CD4-positive, alpha-beta T cell treated with Interleukin-12 subunit alpha and Interleukin-12 subunit beta, for 1 hour (primary cell): ENCODE results near the gene OR2F2.

Source experiments
- DNase-seq: peaks from one replicate; pipeline ENCODE4 v3.0.0-alpha.2; 2020

The OR2F2 gene

DNA sequence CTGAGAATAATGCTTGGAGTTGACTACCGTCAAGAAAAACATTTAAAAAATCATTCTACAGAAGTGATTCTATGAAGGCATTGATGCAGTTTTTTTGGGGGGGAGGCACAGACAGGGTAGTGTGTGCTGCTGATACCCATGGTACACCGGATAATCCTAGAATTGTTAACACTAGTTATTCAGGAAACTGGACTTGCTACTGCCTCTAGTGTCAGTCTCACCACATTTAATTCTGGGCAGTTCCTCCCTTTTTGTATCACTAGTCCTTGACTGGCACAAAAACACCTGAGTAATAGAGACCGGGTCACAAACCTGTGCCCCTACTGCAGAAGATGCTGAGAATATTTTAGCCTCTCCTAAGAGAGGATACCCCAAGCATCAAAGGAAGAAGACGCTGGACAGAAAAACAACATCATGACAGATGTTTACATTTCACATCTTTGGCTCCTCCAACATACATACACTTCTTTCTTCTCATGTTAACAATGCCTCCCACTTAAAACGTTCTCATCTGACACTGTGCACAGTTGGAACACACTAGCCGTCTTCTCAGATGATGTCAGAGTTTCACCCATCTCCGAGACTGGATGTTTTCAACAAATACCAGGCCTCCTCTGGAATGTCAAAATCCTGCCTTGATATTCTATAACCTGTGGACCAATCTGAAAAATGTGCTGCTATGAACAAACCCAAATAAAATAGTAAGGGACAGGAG lies 19.9 kb upstream of the OR2F2 start:
- no peak for DNase-seq

DNA sequence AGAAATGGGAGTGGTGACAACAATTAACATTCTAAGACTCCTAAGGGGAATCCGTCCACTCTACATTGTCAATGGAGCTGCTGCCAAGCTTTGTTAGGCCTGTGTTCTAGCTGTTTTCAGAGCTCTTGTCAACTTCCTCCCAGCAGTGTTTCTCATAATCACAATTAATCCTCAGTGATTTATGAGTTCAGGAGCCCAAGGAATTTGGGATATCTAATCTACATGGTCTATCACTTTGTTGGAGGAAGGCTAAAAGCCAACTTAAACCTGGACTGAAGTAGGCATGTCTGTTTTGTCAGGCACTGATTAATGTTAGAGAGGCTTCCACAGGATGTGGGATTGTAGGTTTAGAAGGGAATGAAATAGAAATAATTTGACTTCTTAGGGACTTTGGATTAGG lies 10.2 kb upstream of the OR2F2 start:
- DNase-seq, result no peak

DNA sequence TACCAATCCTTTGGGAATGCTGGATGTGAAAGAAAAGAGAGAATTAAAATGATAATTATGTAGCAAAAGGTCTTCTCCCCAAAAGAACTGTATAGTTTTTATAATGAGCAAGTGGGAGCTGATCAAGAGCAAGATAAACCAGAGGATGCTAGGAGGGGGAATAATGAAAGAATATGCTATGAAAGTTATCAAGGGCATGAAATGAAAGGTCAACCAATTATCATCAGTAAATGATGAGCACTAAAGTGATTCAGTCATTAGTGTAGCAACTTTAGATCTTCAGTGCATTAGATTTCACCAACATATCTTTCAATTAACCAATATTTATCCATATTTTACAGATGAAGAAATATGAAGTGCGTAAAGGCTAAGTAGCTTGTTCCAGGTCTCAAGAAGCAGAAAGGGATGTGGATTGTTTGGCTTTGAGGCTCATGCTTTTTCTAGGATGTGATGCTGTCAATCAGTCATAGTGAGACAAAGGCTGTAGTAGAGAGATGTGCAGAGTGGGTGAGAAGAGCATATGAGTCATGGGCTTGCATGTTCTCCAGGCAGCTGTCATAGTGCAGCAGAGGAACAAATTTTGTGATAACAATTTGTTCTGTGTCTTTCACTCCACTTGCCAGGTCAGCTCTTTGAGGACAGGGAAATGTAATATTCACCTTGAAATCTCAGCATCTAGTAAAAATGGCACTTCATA lies 5.7 kb upstream of the OR2F2 start:
- DNase-seq, result no peak

DNA sequence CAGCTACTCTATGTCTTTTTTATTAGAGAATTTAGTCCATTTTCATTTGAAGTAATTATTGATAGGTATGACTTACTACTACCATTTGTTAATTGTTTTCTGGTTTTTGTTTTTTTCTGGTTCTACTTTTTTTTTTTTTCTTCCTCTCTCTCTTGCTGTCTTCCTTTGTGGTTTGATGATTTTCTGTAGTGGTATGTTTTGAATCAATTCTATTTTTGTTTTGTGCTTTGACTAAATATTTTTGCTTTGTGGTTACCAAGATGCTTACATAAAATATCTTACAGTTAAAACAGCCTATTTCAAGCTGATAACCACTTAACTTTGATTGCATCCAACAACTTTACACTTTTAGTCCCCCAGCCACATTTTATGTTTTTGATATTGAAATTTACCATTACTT lies 3.3 kb upstream of the OR2F2 start:
- no peak for DNase-seq

DNA sequence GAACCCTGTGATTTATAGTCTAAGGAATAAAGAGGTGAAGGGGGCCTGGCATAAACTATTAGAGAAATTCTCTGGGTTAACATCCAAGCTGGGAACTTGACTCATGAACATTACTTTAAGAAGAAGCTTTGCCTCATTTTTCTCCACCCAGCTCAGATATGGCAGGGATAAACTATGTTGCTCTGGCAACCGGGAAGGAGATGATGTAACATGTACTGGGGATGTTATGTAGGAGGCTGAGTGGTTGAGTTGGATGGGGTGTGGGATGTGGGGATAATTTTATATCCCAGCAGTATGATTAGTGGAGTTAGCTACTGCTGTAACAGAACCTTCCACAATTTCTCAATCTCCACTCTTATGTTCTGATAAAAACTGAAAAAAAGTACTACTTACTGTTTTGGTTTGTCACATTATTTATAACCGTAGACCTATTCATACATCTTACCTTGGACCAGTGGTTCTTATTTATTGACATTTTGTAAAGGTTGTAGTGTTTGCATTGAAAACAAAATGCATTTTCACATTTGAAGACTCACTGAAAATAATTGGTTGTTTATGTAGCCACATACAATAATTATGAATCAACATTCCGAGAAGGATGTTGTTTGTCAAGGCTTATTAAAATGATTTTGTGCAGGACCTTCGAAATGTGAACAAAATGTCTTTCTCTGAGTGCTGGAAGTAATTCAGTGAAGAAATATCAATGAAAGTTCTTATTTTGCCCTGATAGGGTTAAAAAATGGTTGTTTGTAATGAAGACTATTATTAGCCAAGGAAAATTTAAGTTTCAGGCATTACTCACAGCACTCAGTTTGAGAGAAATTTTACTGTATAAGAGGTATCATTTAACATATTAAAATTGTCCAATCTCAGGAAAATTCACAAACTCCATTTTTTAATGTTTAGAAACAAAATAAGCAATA lies 1.3 kb downstream of the OR2F2 start:
- no peak for DNase-seq

DNA sequence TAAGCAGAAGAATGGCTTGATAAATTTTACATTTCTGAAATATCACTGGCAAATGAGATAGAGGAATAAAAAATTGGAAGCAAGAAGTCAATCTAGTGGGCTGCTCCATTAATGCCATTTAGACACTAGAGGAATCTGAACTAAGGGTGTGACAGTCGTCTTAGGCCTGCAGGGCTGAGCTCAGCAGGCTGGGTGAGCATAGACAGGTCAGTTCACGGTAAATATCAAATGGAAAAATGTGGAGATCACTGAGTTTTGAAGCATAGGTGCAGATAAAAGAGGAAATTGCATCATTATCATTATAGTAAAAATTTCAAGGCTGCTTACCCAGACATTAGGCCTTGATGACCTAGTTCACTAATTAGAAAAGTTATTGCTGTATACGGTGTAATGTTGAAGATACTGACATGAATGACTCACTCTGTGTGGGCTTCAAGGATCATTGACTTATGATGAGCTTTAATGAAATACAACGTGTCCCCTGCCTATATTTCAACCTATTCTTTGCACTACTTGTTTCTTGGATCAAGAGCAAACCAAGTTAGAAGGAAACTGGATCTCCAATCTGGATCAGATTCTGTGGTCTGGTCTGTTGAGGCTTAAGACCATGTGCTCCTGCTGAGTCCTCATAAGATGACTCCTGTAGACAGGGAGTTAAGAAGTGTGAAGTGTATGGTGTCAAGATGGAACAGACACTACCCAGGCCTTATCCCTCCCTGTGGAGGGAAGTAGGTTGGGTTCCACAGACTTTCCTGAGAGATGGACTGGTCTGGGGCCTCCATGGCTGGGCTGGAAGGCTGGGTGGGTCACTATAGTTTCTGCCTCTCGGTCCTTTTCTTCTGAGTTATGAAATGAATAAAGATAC lies 3.6 kb downstream of the OR2F2 start:
- DNase-seq, result no peak

DNA sequence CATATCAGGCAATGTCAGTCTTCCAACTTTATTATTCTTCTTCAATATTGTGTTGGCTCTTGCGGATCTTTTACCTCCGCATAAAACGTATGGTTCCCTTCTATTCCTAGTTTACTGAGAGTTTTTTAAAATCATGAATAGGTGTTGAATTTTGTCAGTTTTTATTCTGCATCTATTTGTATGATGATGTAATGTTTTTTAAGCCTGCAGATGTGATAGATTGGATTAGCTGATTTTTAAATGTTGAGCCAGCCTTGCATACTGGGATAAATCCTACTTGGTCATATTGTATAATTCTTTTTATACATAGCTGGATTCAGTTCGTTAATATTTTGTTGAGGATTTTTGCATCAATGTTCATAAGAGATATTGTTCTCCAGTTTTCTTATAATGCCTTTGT lies 10.4 kb downstream of the OR2F2 start:
- DNase-seq, result no peak

DNA sequence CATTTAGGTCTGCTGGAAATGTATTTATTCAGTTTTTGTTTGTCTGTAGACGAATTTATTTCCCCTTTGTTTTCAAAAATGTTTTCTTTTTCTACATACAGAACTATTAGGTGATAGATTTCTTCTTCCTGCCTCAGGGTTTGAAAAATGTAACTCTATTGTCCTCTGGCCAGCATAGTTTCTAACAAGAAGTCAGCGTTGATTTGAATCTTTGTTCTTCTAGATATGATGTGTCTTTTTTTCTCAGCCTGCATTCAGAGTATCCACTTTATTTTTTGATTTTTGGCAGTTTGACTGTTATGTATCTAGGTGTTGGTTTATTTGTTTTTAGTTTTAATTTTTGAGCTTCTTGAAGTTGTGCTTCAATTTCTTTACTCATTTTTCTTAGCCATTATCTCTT lies 12.1 kb downstream of the OR2F2 start:
- no peak for DNase-seq

DNA sequence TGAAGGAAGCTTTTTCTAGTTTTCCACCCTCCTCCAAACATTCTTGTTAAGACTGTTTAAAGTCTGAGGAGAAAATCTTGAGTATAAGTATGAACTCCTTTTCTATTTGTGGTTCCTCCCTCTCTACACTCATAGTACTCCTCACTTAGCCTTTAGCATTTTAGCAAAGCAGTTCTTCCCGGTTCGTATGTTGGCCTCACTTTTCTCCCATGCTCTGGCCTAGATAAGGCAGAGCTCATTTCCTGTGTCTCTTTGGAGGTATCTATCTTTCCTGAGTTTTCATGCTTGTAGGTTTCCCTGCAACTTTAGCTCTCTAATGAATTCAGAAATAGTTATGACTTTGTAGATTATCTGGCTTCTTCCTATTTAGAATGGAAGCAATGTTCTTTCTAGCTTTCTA lies 13.7 kb downstream of the OR2F2 start:
- no peak for DNase-seq

DNA sequence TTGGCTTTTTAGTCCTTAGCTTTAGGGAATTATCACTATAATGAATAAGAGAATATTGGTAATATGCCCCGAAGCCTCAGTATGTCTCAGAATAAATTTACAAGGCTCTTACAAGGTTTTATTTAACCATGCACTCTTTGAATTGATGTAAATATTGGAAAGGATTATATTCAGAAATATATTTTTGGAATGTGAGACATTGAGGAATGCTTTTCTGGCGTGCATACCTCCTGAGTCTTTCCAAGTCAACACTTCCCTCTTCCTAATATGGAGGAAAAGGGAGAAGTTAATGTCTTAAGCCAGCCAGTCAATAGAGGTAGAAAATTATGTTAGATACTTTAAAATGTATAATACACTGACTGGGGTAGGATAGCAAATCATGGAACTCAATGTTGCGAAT lies 18.4 kb downstream of the OR2F2 start:
- no peak for DNase-seq

DNA sequence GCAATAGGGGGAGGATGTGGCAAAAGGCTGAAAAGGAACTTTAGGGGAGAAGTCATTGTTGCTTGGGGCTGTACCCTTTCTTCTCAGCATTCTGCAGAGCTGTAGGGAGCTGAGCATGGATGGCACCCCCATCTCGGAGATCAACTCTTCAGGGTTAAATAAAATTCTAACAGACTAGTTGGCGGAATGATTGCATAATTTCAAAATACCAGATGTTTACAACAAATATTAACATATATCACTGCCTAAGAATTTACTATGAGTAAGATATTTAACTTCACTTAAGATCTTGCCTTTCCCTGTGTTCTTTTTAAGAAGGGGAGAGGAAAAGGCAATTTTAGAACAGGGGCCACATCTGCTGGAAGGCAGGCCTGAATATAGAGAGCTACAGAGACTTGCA lies 19.1 kb downstream of the OR2F2 start:
- no peak for DNase-seq

DNA sequence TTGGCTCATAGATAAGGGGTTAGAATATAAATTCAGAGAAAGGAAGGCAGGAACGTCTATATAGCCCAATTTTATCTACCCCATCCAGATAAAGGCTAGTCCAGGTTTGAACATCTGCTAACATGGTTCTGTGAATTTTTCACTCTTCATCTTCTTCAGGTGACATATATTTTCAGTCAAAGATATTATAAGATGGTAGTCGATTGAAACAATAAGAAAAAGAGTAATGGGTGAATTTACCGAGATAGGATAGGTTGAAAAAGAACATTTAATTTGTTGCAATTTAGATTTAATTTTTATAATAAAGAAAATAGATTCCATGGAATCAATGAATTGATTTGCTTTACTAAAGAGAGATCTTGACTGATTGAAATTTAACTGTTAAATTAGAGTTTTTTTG lies 19.5 kb downstream of the OR2F2 start, which contains the start of gene OR2F1:
TSS of gene OR2F1 (plus strand) at position 301 of the 400 bp plus-strand sequence. CDS start 5,127 bp downstream, outside the sequence.
- no peak for DNase-seq

DNA sequence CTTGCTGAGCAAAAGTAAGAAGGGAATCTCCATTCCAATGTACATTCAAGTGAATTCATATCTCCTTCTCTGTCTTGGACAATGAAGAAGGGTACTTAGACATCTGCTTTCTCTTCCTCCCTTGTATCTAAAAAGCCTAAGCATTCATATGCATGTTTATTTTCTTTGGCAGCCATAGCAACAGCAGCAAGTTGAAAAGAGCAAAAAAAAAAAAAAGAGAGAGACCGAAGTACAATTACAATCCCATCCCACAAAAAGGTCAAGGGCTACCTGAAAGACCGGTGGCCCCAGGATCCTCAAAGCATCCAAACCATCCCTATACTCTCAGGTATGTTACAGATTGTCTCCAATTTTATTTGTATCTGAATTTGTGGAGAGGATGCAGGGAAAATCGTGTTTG lies 23.7 kb downstream of the OR2F2 start:
- DNase-seq, result no peak

DNA sequence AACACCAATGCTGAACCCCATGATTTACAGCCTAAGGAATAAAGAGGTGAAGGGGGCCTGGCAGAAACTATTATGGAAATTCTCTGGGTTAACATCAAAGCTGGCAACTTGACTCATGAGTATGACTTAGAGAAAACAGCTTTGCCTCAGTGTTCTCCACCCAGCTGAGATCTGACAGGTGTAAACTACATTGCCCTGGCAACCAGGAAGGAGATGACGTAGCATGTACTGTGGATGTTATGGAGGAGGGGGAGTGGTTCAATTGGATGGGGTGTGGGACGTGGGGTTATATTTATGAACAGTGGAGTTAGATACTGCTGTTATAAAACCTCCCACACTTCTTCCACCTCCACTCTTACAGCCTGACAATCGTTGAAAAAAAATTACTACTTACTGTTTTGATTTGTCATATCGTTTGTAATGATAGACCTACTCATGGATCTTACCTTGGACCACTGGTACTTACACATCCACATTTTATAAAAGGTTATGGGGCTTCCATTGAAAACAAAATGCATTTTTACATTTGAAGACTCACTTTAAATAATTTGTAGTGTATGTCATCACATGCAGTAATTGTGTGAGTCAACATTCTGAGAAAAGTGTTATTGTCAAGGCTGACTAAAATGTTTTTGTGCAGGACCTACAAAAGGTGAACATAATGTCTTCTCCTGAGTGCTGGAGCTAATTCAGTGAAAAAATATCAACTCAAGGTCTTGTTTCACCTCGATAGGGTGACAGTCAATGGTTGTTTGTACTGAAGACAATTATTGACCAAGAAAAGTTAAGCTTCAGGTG lies 26.0 kb downstream of the OR2F2 start:
- no peak for DNase-seq

DNA sequence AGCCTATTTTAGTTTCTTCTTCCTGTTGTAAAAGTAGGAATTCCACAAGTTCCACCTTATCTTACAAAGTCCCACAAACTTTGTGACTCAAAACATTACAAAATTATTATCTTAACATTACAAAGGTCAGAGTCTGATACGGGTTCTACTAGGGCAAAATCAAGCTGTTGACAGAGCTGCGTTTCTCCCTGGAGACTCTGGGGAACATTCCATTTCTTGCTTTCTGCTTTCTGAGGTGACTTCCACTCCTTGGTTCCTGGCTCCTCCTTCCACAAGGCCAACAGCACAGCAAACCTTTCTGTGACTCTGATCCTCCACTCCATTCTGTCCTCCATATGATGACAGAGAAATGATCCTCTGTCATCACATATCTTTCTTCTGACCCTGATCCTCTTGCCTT lies 30.2 kb downstream of the OR2F2 start:
- no peak for DNase-seq

DNA sequence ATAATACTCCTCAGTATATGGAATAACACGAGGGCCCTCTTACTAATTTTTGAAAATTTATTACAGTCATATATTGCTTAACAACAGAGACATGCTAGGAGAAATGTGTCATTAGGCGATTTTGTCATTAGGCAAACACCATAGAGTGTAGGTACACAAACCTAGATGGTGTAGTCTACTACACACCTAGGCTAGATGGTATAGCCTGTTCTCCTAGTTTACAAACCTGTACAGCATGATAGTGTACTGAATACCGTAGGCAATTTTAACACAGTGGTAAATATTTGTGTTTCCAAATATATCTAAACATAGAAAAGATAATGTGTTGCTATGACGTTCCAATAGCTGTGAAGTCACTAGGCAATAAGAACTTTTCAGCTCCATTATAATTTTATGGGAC lies 32.4 kb downstream of the OR2F2 start:
- DNase-seq, result no peak

DNA sequence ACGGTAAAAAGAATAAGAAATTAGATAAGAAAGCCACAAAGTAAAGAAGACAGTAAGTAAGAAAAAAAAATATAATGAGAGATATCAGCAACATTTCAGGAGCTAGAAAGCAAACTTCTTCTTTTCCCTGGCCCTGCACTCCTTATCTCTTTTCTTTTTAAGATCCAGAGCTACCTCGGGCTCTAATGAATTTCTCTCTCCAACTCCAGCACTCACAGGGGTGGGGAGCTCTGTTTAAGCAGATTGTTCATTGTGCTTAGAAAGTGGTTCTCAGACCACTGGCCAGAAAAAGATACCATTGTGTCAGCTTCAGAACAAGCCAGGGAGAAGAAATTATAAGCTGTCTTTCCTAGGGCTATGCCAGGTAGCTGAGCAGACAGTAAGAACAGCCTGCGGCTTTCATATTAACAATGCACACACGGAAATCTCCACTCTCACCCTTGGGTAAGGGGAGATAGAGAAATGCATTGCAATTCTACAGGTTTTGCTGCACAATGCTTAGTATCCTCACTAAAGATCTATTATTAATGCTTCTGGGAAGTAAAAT lies 38.9 kb downstream of the OR2F2 start:
- DNase-seq, result no peak

DNA sequence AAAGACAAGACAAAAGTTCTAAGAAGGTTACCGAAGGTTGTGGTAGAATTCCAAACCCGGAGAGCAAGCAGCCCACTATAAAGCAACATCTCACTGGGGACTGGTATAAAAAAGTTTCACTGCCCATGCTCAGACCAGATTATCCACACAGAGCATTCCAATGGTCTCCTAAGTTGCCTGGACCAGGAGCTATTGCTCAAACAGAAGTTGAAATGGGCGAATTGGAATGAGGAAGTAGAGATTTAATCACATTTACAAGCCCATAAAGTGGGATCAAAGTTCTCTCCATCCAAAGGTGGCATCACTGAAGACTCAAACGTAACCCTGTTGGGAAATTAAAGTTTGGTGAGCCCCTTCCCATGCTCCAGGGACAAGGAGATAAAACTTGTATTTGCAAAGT lies 39.4 kb downstream of the OR2F2 start:
- DNase-seq, result no peak

DNA sequence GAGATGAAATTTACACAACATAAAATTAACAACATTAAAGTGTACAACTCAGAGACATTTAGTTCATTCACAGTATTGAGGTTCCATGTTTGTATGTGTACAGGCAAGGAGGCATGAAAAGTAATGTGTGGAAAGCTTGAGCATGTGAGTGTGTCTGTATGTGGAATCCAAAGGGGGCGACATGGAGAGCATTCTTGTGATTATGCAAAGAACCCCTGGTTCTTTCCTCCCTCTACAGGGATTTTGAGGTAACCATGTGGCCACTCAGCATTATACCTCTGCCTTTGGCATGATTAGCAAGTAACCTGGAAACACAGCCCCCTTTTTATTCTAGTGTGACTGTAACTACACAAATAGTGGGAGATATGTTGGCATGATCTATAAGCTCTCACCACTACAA lies 40.6 kb downstream of the OR2F2 start:
- DNase-seq, result no peak

DNA sequence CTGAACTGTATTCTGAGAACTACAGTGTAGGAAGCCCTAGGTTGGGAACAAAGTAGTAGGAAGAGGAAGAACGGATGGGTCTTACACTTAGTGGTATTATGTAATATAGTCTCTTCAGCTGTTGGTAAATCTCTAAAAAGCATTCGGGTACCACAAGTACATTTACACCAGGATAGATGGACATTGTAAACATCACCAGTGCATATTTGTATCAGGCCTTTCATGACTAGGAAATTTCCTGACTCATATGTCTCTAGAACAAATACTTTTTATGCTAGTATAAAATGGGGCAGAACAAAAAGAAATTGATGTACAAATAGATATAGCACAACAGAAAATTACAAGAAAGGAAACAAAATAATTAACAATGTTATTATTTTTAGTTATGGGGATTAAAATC lies 43.6 kb downstream of the OR2F2 start:
- DNase-seq, result no peak

DNA sequence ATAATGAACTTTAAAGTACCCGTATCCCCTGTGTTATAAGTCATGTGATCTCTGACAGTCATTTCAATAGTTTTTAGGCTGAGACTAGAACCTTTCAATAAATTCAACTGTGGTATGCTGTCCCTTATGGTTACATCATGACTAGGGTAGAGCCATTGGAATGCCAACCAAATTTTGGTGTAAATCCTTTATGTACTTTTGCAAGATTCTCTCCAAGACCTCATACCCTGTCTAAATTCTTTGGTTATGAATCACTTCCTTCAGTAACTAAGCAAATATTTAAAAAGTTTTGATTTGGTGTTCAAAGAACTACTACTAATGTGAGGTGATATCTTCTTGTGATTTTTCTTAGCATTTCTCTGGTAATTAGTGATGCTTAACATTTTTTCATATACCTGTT lies 44.3 kb downstream of the OR2F2 start:
- no peak for DNase-seq

DNA sequence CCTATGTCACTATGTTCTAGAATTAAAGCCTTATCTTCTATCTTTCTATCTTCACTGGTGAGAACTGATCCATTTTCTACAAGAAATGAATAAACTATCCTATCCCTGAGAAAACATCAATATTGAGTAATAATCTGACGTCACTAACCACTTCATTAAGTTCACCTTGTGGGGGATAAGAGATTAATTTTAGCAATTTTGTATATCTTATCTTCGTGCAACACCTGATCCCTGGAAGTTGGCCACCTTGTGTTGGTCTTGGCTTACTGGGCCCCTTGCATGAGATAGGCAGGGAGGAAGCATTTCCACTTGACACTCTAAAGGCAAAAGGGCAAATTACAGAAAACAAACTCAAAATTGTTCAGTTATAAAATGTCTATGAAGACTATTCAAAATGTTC lies 45.0 kb downstream of the OR2F2 start:
- DNase-seq, result no peak
